Uterus (tissue), 4 donors: Measurements from ENCODE around the gene ATXN7L1. TPM values are rescaled to one million over a fixed set of nuclear protein-coding genes. Genes with fewer than 3 reads are reported as not detected.

Source experiments
- DNase-seq, 2 donors: peaks; one replicate each; pipeline ENCODE4 v3.0.0-alpha.2; 2019 to 2020
- H3K27ac ChIP-seq, 2 donors: fragments of 200-600 bp; sonication (generic); 1 replicate in 1 of 2; 2 replicates in 1 of 2; pipeline ENCODE4 v1.5.1; 2016 to 2018
- H3K27me3 ChIP-seq, 2 donors: fragments of 200-600 bp; sonication (generic); one replicate each; pipeline ENCODE4 v1.5.1; 2018 to 2019; ENCODE audit warnings: control low read depth in 1 of 2
- H3K36me3 ChIP-seq, 2 donors: fragments of 200-600 bp; sonication (generic); one replicate each; pipeline ENCODE4 v1.5.1; 2019; ENCODE audit warnings: control low read depth in 1 of 2
- H3K4me1 ChIP-seq, 2 donors: fragments of 200-600 bp; sonication (generic); one replicate each; pipeline ENCODE4 v1.5.1; 2018 to 2019; ENCODE audit warnings: control low read depth in 1 of 2
- H3K4me3 ChIP-seq, 2 donors: fragments of 200-600 bp; sonication (generic); 1 replicate in 1 of 2; 2 replicates in 1 of 2; pipeline ENCODE4 v1.5.1; 2018 to 2019; ENCODE audit warnings: mild to moderate bottlenecking in 1 of 2
- H3K9me3 ChIP-seq, 2 donors: fragments of 200-600 bp; sonication (generic); one replicate each; pipeline ENCODE4 v1.5.1; 2019; ENCODE audit warnings: control low read depth in 1 of 2
- POLR2A ChIP-seq, 2 donors: fragments of 450-650 bp; IDR thresholded peaks; one replicate each; pipeline ENCODE4 v1.6.1; 2016; ENCODE audit warnings: antibody characterized with exemption in 2 of 2, mild to moderate bottlenecking in 1 of 2, moderate library complexity in 1 of 2
- intact Hi-C: fragments of 100-400 bp; cut with DNase I; formaldehyde crosslinking; loops from one replicate; pipeline ENCODE4 v1.15.1; 2023; ENCODE audit warnings: low total_unique reads
- total RNA-seq, 4 donors: library from RNA; depleted of rRNA in 3 of 4; stranded (reverse); fragments of >200 nt in 3 of 4; gene quantifications; one replicate each; pipeline versions ENCODE4 v1.1.0 to v1.2.4, GENCODE V29; 2014 to 2023
- TF ChIP-seq, protein P1 (sequence below), 4 experiments: fragments of 200-600 bp in 2 of 4; fragments of 450-650 bp in 2 of 4; sonication (generic) in 2 of 4; IDR thresholded peaks; one replicate each; pipeline ENCODE4 v1.5.1; 2016 to 2019; ENCODE audit warnings: antibody characterized with exemption in 4 of 4, mild to moderate bottlenecking in 2 of 4, moderate library complexity in 1 of 4
- donor health status: DM: yes; HTN: yes; CAD: no.

ATXN7L1 gene
- total RNA-seq, 4 donors from 2014 or later: 4.4 to 22.4 (median 11.0) TPM

DNA sequence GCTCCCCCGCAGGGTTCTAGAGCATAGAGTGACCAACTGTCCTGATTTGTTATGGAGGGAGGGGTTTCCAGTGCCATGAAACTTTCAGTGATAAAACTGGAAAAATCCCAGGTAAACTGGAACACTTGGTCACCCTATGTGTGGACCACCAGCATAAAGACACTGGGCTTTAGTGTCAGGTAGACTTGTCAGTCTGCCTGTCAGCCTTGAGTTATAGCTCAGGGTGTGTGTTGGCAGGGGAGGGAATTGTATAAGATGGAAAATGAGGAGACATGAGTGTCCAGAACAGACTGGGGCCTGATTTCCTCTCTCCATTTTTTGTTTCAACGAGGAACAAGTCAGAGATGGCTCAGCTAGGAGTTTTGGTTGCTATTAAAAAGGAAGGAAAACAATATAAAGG lies 284.9 kb downstream of the ATXN7L1 start:
- Histone ChIP-seq H3K36me3 (no peaks in the 10 kb centered on the region), H3K4me3 (no peak overlapping the region), H3K27me3 (no peaks in the 10 kb centered on the region), H3K27ac (no peak overlapping the region), H3K4me1 (no peaks in the 10 kb centered on the region), H3K9me3 (no peaks in the 10 kb centered on the region)
- DNase-seq: no peak
- TF ChIP-seq POLR2A (IDR thresholded peaks at IDR 0.05): no peak
- TF ChIP-seq, protein P1, sequence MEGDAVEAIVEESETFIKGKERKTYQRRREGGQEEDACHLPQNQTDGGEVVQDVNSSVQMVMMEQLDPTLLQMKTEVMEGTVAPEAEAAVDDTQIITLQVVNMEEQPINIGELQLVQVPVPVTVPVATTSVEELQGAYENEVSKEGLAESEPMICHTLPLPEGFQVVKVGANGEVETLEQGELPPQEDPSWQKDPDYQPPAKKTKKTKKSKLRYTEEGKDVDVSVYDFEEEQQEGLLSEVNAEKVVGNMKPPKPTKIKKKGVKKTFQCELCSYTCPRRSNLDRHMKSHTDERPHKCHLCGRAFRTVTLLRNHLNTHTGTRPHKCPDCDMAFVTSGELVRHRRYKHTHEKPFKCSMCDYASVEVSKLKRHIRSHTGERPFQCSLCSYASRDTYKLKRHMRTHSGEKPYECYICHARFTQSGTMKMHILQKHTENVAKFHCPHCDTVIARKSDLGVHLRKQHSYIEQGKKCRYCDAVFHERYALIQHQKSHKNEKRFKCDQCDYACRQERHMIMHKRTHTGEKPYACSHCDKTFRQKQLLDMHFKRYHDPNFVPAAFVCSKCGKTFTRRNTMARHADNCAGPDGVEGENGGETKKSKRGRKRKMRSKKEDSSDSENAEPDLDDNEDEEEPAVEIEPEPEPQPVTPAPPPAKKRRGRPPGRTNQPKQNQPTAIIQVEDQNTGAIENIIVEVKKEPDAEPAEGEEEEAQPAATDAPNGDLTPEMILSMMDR (IDR thresholded peaks at IDR 0.05): no peak
- intact Hi-C loops: no loop called here

DNA sequence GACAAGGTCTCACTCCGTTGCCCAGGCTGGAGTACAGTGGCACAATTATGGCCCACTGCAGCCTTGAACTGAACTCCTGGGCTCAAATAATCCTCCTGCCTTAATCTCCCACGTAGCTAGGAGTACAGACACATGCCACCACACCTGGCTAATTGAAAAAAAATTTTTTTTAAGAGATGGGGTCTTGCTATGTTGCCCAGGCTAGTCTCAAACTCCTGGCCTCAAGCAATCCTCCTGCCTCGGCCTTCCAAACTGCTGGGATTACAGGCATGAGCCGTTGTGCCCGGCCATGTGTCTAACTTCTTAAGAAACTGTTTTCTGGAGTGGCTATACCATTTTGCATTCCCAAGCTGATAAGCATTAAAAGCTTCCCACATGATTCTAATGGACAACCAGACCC lies 285.6 kb downstream of the ATXN7L1 start:
- no peaks in the 10 kb centered on the region for H3K9me3 ChIP-seq
- H3K27me3 ChIP-seq: no peaks in the 10 kb centered on the region
- intact Hi-C loops: no loop called here
- H3K36me3 ChIP-seq: no peaks in the 10 kb centered on the region
- no peak overlapping the region for H3K27ac ChIP-seq
- H3K4me1 ChIP-seq: no peaks in the 10 kb centered on the region
- TF ChIP-seq POLR2A (IDR thresholded peaks at IDR 0.05): no peak
- TF ChIP-seq, protein P1 (IDR thresholded peaks at IDR 0.05): no peak
- no peak for DNase-seq
- no peak overlapping the region for H3K4me3 ChIP-seq

DNA sequence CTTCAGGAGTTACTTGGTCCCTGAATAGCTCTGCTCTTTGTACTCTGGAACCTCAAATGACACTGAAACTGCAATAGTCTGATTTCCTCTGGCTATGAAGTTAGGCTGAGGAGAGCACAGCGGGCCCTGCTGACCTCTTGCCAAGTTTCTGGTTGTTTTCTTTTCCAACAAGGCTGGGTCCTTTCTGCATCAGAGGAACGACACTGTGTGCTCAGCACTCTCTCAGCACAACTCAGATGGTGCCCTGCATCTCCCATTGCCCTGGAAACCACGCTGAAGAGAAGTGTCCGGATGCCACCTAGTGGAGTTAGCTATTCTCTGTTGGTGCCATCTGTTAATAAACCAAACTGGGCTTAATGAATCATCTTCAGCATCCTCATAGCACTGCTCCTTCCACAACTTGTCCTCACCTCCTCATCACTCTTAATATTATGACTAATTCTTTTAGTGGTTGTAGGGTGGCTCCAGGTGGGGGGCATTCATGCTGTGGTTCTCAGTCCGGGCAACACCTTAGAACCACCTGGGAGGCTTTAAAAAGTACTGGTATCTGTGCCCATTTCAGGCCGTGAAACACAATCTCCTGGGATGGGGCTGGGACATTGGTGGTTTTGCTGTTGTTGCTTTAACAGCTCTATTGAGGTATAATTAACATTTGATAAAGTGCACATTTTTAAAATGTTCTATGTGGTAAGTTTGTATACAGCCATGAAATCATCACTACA lies 286.9 kb downstream of the ATXN7L1 start:
- Histone ChIP-seq H3K4me1 (no peaks in the 10 kb centered on the region), H3K27me3 (no peaks in the 10 kb centered on the region), H3K36me3 (no peaks in the 10 kb centered on the region), H3K9me3 (no peaks in the 10 kb centered on the region), H3K27ac (no peak overlapping the region), H3K4me3 (no peak overlapping the region)
- intact Hi-C loops: no loop called here
- TF ChIP-seq, protein P1 (IDR thresholded peaks at IDR 0.05): peak in 3 of 4 experiments; percentile 35 to 43 (median 37)
- no peak for TF ChIP-seq POLR2A (IDR thresholded peaks at IDR 0.05)
- peak in 1 of 2 donors; percentile 27 for DNase-seq

DNA sequence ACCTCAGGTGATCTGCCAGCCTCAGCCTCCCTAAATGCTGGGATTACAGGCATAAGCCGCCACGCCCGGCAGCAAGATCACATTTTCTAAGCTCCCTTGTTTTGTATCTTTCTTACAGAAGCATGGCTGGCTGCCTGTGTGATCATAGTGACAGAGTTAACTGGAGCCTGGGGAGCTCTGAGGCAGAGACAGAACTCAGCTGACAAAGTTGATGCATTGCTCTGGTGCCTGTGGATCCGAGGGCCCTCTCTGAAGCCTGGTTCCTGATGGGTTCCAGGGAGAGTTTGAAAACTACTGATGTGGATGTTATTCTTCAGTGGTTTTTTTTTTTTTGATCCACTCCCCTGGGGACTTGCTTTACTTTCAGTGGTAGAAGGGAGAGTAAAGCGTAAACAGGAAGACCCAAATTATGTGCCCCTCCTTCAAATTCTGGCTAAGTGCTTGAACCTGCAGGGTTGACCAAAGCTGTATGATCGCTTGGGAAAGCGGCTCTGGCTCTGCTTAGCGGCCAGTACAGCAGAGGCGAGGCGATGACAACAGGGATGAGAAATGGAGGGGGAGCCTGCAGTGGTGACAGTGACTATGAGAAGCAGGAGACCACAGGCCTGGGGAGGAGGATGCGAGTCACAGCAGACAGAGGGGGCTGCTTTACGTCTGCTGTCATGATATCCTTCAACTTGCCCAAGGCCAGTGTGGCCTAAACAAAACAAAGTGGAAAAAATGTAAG lies 288.3 kb downstream of the ATXN7L1 start:
- TF ChIP-seq POLR2A (IDR thresholded peaks at IDR 0.05): no peak
- TF ChIP-seq, protein P1 (IDR thresholded peaks at IDR 0.05): no peak
- Histone ChIP-seq H3K27ac (no peak overlapping the region), H3K4me1 (no peaks in the 10 kb centered on the region), H3K27me3 (no peaks in the 10 kb centered on the region), H3K4me3 (no peak overlapping the region), H3K9me3 (no peaks in the 10 kb centered on the region), H3K36me3 (no peaks in the 10 kb centered on the region)
- intact Hi-C loops: no loop called here
- no peak for DNase-seq

DNA sequence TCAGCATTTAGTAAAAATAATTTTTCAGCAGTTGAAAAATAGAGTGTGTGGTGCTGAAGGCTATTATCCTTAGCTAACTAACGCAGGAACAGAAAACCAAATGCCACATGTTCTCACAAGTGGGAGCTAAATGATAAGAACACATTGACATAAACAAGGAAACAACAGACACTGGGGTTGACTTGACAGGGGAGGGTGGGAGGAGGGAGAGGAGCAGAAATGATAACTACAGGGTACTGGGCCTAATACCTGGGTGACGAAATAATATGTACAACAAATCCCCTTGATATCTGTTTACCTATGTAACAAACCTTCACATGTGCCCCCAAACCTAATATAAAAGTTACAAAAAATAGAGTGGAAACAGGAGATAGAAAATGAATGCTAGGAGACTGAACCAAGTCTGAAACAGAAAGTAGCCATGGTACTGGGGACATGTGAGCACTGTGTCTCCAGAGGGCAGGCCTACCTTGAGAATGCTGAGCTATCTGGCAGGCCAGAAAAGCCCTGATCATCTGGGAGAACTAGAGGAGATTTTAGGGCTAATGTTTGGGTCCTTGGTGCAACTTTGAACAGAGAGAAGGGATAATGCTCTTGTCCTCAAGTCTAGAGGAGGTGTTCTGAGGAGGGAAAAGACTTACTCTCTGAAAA lies 290.4 kb downstream of the ATXN7L1 start:
- intact Hi-C loops: no loop called here
- H3K4me1 ChIP-seq: no peaks in the 10 kb centered on the region
- no peak overlapping the region for H3K27ac ChIP-seq
- no peaks in the 10 kb centered on the region for H3K27me3 ChIP-seq
- H3K36me3 ChIP-seq: no peaks in the 10 kb centered on the region
- TF ChIP-seq, protein P1 (IDR thresholded peaks at IDR 0.05): no peak
- no peak for TF ChIP-seq POLR2A (IDR thresholded peaks at IDR 0.05)
- no peaks in the 10 kb centered on the region for H3K9me3 ChIP-seq
- DNase-seq: no peak
- H3K4me3 ChIP-seq: no peak overlapping the region
